Measurements from ENCODE around the gene MBNL1. TPM values are rescaled to one million over a fixed set of nuclear protein-coding genes. Genes with fewer than 3 reads are reported as not detected.

The MBNL1 gene
- total and polyA plus RNA-seq, 2 of the 4 experiments (the other 2 are of a cell fraction), result 127 to 664 TPM

GRCh38 chr3:152283492-152284381 is 15.0 kb downstream of the MBNL1 start:
- Histone ChIP-seq H3K4me2 (ENCODE audit: low read depth, low read length) (peak overlapping the region; percentile 3; the same call in 1 of the 2 replicates), H3K9me1 (ENCODE audit: insufficient read depth, low read length) (peaks cover 12% of the 10 kb centered on the region), H3K27me3 (ENCODE audit: control insufficient read depth, insufficient read depth, low read length) (no peaks in the 10 kb centered on the region), H2BK120ac (ENCODE audit: low read depth, low read length) (no peak overlapping the region), H2BK20ac (ENCODE audit: low read depth, low read length) (no peak overlapping the region), H2AK5ac (ENCODE audit: low read depth, low read length) (no peak overlapping the region), H2BK15ac (ENCODE audit: low read depth, low read length) (no peak overlapping the region), H4K8ac (ENCODE audit: low read depth in 2 of 2, low read length in 2 of 2) (no peak overlapping the region), H3K27ac (ENCODE audit: insufficient read depth, low read length) (no peak overlapping the region), H3K4me1 (ENCODE audit: control insufficient read depth, insufficient read depth, low read length) (peaks cover 19% of the 10 kb centered on the region), H3K18ac (ENCODE audit: low read depth, low read length) (peak overlapping the region; percentile 9; the same call in 1 of the 2 replicates), H4K20me1 (ENCODE audit: insufficient read depth, low read length) (peaks cover 70% of the 10 kb centered on the region), H3K9me3 (ENCODE audit: control insufficient read depth, insufficient read depth, low read length) (no peaks in the 10 kb centered on the region), H4K5ac (ENCODE audit: low read depth, low read length) (no peak overlapping the region), H3K4ac (ENCODE audit: low read depth, low read length) (no peak overlapping the region), H2BK5ac (ENCODE audit: low read depth, low read length, poor library complexity, severe bottlenecking) (peak overlapping the region; percentile 29), H4K91ac (ENCODE audit: insufficient read depth, low read depth, low read length) (no peak overlapping the region), H3K36me3 (ENCODE audit: control insufficient read depth, insufficient read depth, low read length) (no peaks in the 10 kb centered on the region; the same call in 1 of the 2 replicates), H2AK9ac (replicated peaks; ENCODE audit: low read depth, low read length, poor library complexity) (no peak overlapping the region), H3K4me3 (ENCODE audit: insufficient read depth, low read depth, low read length) (no peak overlapping the region), H3K79me1 (ENCODE audit: low read depth in 1 of 2, low read length in 2 of 2) (peaks cover 0 to 35% of the 10 kb centered on the region in 2 experiments; a peak in 2 of 4 replicates), H3K14ac (replicated peaks; ENCODE audit: low read depth, low read length) (no peak overlapping the region), H3K9ac (ENCODE audit: low read depth, low read length) (no peak overlapping the region), H3K23ac (ENCODE audit: low read depth, low read length) (peak overlapping the region; percentile 63), H3K56ac (ENCODE audit: extremely low read depth, insufficient read depth, low read length) (no peak overlapping the region), H2AFZ (replicated peaks; ENCODE audit: low read length, poor library complexity) (no peak overlapping the region)
- ChIA-PET CTCF (no interaction called here), POLR2A (ENCODE audit: unreplicated experiment) (no interaction called here)
- DNase-seq (no peak), ATAC-seq (ENCODE audit: low read depth) (no peak)
- no TSS peak for BruUV-seq (replicated peaks)
- dilution Hi-C loops (cut with HindIII; ENCODE audit: low sequenced_read_pairs, unreplicated experiment), result no loop called here
- TF ChIP-seq MAZ (IDR thresholded peaks at IDR 0.05; ENCODE audit: borderline replicate concordance, low read depth, low read length), result no peak
- no peak for TF ChIP-seq BHLHE40 (IDR thresholded peaks at IDR 0.05; ENCODE audit: low read depth, low read length)
- TF ChIP-seq NFE2L2 (IDR thresholded peaks at IDR 0.05; ENCODE audit: low read depth, low read length), result no peak
- WGBS, 2 experiments (ENCODE audit: extremely low coverage in 2 of 2, insufficient read length in 1 of 2), result no CpG with 5 or more reads among the region's 2 CpGs
- intact Hi-C loops (cut with micrococcal nuclease), result no loop called here
- in situ Hi-C loops (cut with MboI; ENCODE audit: low sequenced_read_pairs), result no loop called here
